AG04450 (cell line): Measurements from ENCODE around the gene PACRG. TPM values are rescaled to one million over a fixed set of nuclear protein-coding genes. Genes with fewer than 3 reads are reported as not detected.

Experiments used
- CTCF ChIA-PET: fragments of 300-600, 350-600 bp; formaldehyde crosslinking; extraction: SDS; loops from one replicate; lab custom pipeline; 2022; ENCODE audit warnings: antibody characterized with exemption, inconsistent platforms; lab: Charles Lee
- POLR2A ChIA-PET: fragments of 350-600 bp; formaldehyde crosslinking; extraction: SDS; loops from one replicate; lab custom pipeline; 2021; ENCODE audit warnings: antibody characterized with exemption, inconsistent platforms; lab: Yijun Ruan, JAX
- DNase-seq: peaks from one replicate; pipeline ENCODE4 v3.0.0-alpha.2; 2011; ENCODE audit warnings: low read depth, low spot score
- H3K27ac ChIP-seq: one replicate; pipeline ENCODE4 v1.5.1; 2012; ENCODE audit warnings: low read depth, low read length, control low read depth
- H3K27me3 ChIP-seq: one replicate; pipeline ENCODE4 v1.6.0; 2012; ENCODE audit warnings: low read length; ENCODE audit not compliant: control insufficient read depth, insufficient read depth
- H3K4me3 ChIP-seq: 2 replicates; pipeline ENCODE4 v1.5.1; 2011; ENCODE audit warnings: mild to moderate bottlenecking, low read depth, low read length, control low read depth
- H3K9me3 ChIP-seq: 2 replicates; pipeline ENCODE4 v1.5.1; 2012; ENCODE audit warnings: low read length; ENCODE audit not compliant: control insufficient read depth, insufficient read depth
- CTCF ChIP-seq: IDR thresholded peaks from 2 replicates; pipeline ENCODE4 v1.5.1; 2011; ENCODE audit warnings: low read depth, low read length, control low read depth, inconsistent platforms
- polyA plus RNA-seq: library from polyadenylated mRNA; depleted of rRNA; stranded (reverse); fragments of >200 nt; gene quantifications from 2 replicates; pipeline ENCODE4 v1.2.3, GENCODE V29; 2011

Gene PACRG
- polyA plus RNA-seq, 1 experiment = not detected

GRCh38 chr6:163218361-163218894 is 490.7 kb downstream of the PACRG start:
- ChIA-PET CTCF (no interaction called here), POLR2A (no interaction called here)
- Histone ChIP-seq H3K4me3 (no peak overlapping the region), H3K27ac (no peak overlapping the region), H3K27me3 (no peaks in the 10 kb centered on the region), H3K9me3 (peaks cover 39% of the 10 kb centered on the region)
- no peak for DNase-seq
- no peak for TF ChIP-seq CTCF

GRCh38 chr6:163226181-163226835 is 498.5 kb downstream of the PACRG start:
- DNase-seq = no peak
- Histone ChIP-seq H3K4me3 (no peak overlapping the region), H3K9me3 (peaks cover 31% of the 10 kb centered on the region), H3K27me3 (no peaks in the 10 kb centered on the region), H3K27ac (no peak overlapping the region)
- ChIA-PET CTCF (no interaction called here), POLR2A (no interaction called here)
- TF ChIP-seq CTCF = no peak

- Histone ChIP-seq H3K4me3 (no peak overlapping the region), H3K27me3 (no peaks in the 10 kb centered on the region), H3K9me3 (peaks cover 36% of the 10 kb centered on the region), H3K27ac (no peak overlapping the region)
- DNase-seq = no peak
- ChIA-PET POLR2A (no interaction called here), CTCF (no interaction called here)
- TF ChIP-seq CTCF = no peak
Observed at GRCh38 chr6:163226836-163227485, 499.2 kb downstream of the PACRG start.

- no peak for DNase-seq
- Histone ChIP-seq H3K4me3 (no peak overlapping the region), H3K9me3 (peaks cover 37% of the 10 kb centered on the region), H3K27me3 (no peaks in the 10 kb centered on the region), H3K27ac (no peak overlapping the region)
- POLR2A ChIA-PET = no interaction called here
- no peak for TF ChIP-seq CTCF
- CTCF ChIA-PET = no interaction called here
Observed at GRCh38 chr6:163228041-163228440, 500.3 kb downstream of the PACRG start.

GRCh38 chr6:163229050-163229449 is 501.3 kb downstream of the PACRG start:
- Histone ChIP-seq H3K27ac (no peak overlapping the region), H3K27me3 (no peaks in the 10 kb centered on the region), H3K9me3 (peaks cover 34% of the 10 kb centered on the region), H3K4me3 (no peak overlapping the region)
- CTCF ChIA-PET = no interaction called here
- DNase-seq = no peak
- no peak for TF ChIP-seq CTCF
- POLR2A ChIA-PET = no interaction called here
